Neuronal stem cell (in vitro differentiated cells): Measurements from ENCODE around the gene CD80.
A peak's percentile ranks its signal among the peaks of the same experiment; 100 is the strongest.

ENCODE experiments used
- DNase-seq: peaks from one replicate; pipeline ENCODE4 v3.0.0-alpha.2; 2013; ENCODE audit warnings: low spot score
- H2AFZ ChIP-seq: one replicate; pipeline ENCODE4 v1.6.1; 2013; ENCODE audit warnings: mild to moderate bottlenecking, low read length, inconsistent platforms
- H2AK5ac ChIP-seq: 2 replicates; pipeline ENCODE4 v1.6.1; 2013; ENCODE audit warnings: low read depth, mild to moderate bottlenecking, inconsistent platforms, low read length, moderate library complexity, mixed read lengths
- H2BK120ac ChIP-seq: 2 replicates; pipeline ENCODE4 v1.6.1; 2013; ENCODE audit warnings: low read depth, mild to moderate bottlenecking, inconsistent platforms, low read length, moderate library complexity, mixed read lengths
- H2BK12ac ChIP-seq: one replicate; pipeline ENCODE4 v1.6.1; 2013; ENCODE audit warnings: low read length, inconsistent platforms
- H2BK15ac ChIP-seq: 2 replicates; pipeline ENCODE4 v1.6.1; 2013; ENCODE audit warnings: mild to moderate bottlenecking, low read length, inconsistent platforms, mixed read lengths
- H2BK5ac ChIP-seq: one replicate; pipeline ENCODE4 v1.6.1; 2013; ENCODE audit warnings: inconsistent platforms, mild to moderate bottlenecking, low read length, moderate library complexity
- H3K14ac ChIP-seq: one replicate; pipeline ENCODE4 v1.6.1; 2013; ENCODE audit warnings: low read length, inconsistent platforms
- H3K18ac ChIP-seq: 2 replicates; pipeline ENCODE4 v1.6.1; 2013; ENCODE audit warnings: low read length, inconsistent platforms
- H3K23ac ChIP-seq: 2 replicates; pipeline ENCODE4 v1.6.1; 2013; ENCODE audit warnings: low read depth, mild to moderate bottlenecking, mixed read lengths, low read length, inconsistent platforms; ENCODE audit not compliant: poor library complexity
- H3K27ac ChIP-seq: replicated peaks from 3 replicates; pipeline ENCODE4 v1.5.1; 2013; ENCODE audit warnings: low read length, inconsistent platforms
- H3K27me3 ChIP-seq, 3 experiments: 2 replicates each; pipeline ENCODE4 v1.6.1; 2013; ENCODE audit warnings: low read length in 3 of 3, mild to moderate bottlenecking in 2 of 3, inconsistent platforms in 1 of 3, low read depth in 1 of 3, mixed read lengths in 1 of 3, moderate library complexity in 1 of 3; ENCODE audit not compliant: control insufficient read depth in 3 of 3, insufficient read depth in 3 of 3
- H3K36me3 ChIP-seq, 2 donors: replicated peaks in 1 of 2; 2 replicates each; pipeline ENCODE4 v1.6.1; 2013; ENCODE audit warnings: low read length in 2 of 2; ENCODE audit not compliant: control insufficient read depth in 2 of 2, insufficient read depth in 2 of 2
- H3K4ac ChIP-seq: 2 replicates; pipeline ENCODE4 v1.6.1; 2013; ENCODE audit warnings: inconsistent platforms, mild to moderate bottlenecking, low read length, moderate library complexity
- H3K4me1 ChIP-seq, 2 donors: 1 replicate in 1 of 2; 2 replicates in 1 of 2; pipeline ENCODE4 v1.6.1; 2013; ENCODE audit warnings: low read length in 2 of 2, low read depth in 1 of 2; ENCODE audit not compliant: control insufficient read depth in 2 of 2, insufficient read depth in 1 of 2
- H3K4me2 ChIP-seq: one replicate; pipeline ENCODE4 v1.6.1; 2013; ENCODE audit warnings: mild to moderate bottlenecking, low read length, inconsistent platforms; ENCODE audit not compliant: insufficient read depth, poor library complexity, severe bottlenecking
- H3K4me3 ChIP-seq, 2 donors: 2 replicates each; pipeline ENCODE4 v1.5.1; 2013; ENCODE audit warnings: low read length in 2 of 2, mild to moderate bottlenecking in 2 of 2, inconsistent platforms in 1 of 2, moderate library complexity in 1 of 2
- H3K79me1 ChIP-seq: one replicate; pipeline ENCODE4 v1.6.1; 2013; ENCODE audit warnings: low read depth, mild to moderate bottlenecking, inconsistent platforms, low read length, moderate library complexity
- H3K9ac ChIP-seq: one replicate; pipeline ENCODE4 v1.6.1; 2013; ENCODE audit warnings: mild to moderate bottlenecking, low read depth, low read length, inconsistent platforms; ENCODE audit not compliant: poor library complexity
- H3K9me3 ChIP-seq, 2 donors: replicated peaks in 1 of 2; 2 replicates each; pipeline versions ENCODE3 to v1.6.1; 2013; ENCODE audit warnings: low read length in 2 of 2, mild to moderate bottlenecking in 2 of 2, inconsistent platforms in 1 of 2, low read depth in 1 of 2, mixed read lengths in 1 of 2, moderate library complexity in 1 of 2; ENCODE audit not compliant: control insufficient read depth in 2 of 2, insufficient read depth in 1 of 2
- H4K8ac ChIP-seq: one replicate; pipeline ENCODE4 v1.6.1; 2013; ENCODE audit warnings: low read depth, mild to moderate bottlenecking, inconsistent platforms, low read length, moderate library complexity
- H4K91ac ChIP-seq: one replicate; pipeline ENCODE4 v1.6.1; 2013; ENCODE audit warnings: low read length, low read depth, mild to moderate bottlenecking, inconsistent platforms; ENCODE audit not compliant: poor library complexity
- WGBS, 2 donors: extraction: QIAGEN DNeasy Blood & Tissue Kit; methylation state at CpG; one replicate each; pipeline ENCODE4 v1.1.7; 2013; ENCODE audit warnings: missing lambda C conversion rate in 2 of 2, mixed read lengths in 1 of 2; ENCODE audit not compliant: insufficient read length in 2 of 2, insufficient replicate concordance in 1 of 2; ENCODE audit errors: extremely low coverage in 2 of 2; 5-methylcytosine and 5-hydroxymethylcytosine counted together

The CD80 gene

GRCh38 chr3:119582178-119582577 is 22.8 kb upstream of the CD80 start:
- peaks cover 0 to 3% of the 10 kb centered on the region in 2 donors for H3K4me1 ChIP-seq
- H3K4me3 ChIP-seq, result no peak overlapping the region
- H3K23ac ChIP-seq, result no peak overlapping the region
- H2AK5ac ChIP-seq, result no peak overlapping the region
- no peak overlapping the region for H2BK5ac ChIP-seq
- H3K14ac ChIP-seq, result no peak overlapping the region
- no peak overlapping the region for H2BK120ac ChIP-seq
- H3K9me3 ChIP-seq, result no peaks in the 10 kb centered on the region
- no peak overlapping the region for H2BK15ac ChIP-seq
- peaks cover 0 to 45% (median 2%) of the 10 kb centered on the region in 3 experiments for H3K27me3 ChIP-seq
- no peak overlapping the region for H3K18ac ChIP-seq
- no peak overlapping the region for H3K4ac ChIP-seq
- peaks cover 0 to 3% of the 10 kb centered on the region in 2 donors for H3K36me3 ChIP-seq
- DNase-seq, result no peak
- no peak overlapping the region for H2AFZ ChIP-seq
- no peak overlapping the region for H2BK12ac ChIP-seq
- H3K27ac ChIP-seq, result no peak overlapping the region
- WGBS, 2 donors, result no CpG with 5 or more reads among the region's 6 CpGs
- no peaks in the 10 kb centered on the region for H3K79me1 ChIP-seq
- H3K9ac ChIP-seq, result no peak overlapping the region
- H3K4me2 ChIP-seq, result no peak overlapping the region
- no peak overlapping the region for H4K8ac ChIP-seq
- no peak overlapping the region for H4K91ac ChIP-seq

- H3K27me3 ChIP-seq, result peaks cover 0 to 40% (median 2%) of the 10 kb centered on the region in 3 experiments
- no CpG with 5 or more reads among the region's 16 CpGs for WGBS, 2 donors
- no peak overlapping the region for H3K23ac ChIP-seq
- H3K9me3 ChIP-seq, result no peaks in the 10 kb centered on the region
- no peak for DNase-seq
- peak overlapping the region; percentile 91 for H3K4me2 ChIP-seq
- H2BK5ac ChIP-seq, result no peak overlapping the region
- no peak overlapping the region for H2BK120ac ChIP-seq
- no peak overlapping the region for H2BK15ac ChIP-seq
- H3K4me3 ChIP-seq, result peak overlapping the region; percentile 31 to 80
- H2AFZ ChIP-seq, result peak overlapping the region; percentile 92
- H3K14ac ChIP-seq, result no peak overlapping the region
- no peaks in the 10 kb centered on the region for H3K79me1 ChIP-seq
- H3K4me1 ChIP-seq, result peaks cover 0 to 3% of the 10 kb centered on the region in 2 donors
- no peak overlapping the region for H3K4ac ChIP-seq
- H3K9ac ChIP-seq, result no peak overlapping the region
- peak overlapping the region; percentile 97 for H3K18ac ChIP-seq
- H2AK5ac ChIP-seq, result no peak overlapping the region
- no peak overlapping the region for H4K91ac ChIP-seq
- H4K8ac ChIP-seq, result no peak overlapping the region
- peaks cover 0 to 2% of the 10 kb centered on the region in 2 donors for H3K36me3 ChIP-seq
- H3K27ac ChIP-seq, result peak overlapping the region; percentile 19
- H2BK12ac ChIP-seq, result no peak overlapping the region
Measured at GRCh38 chr3:119580067-119580760, 20.8 kb upstream of the CD80 start.

GRCh38 chr3:119579366-119580066 is 20.1 kb upstream of the CD80 start, which contains the start of gene ADPRH:
Gene ADPRH (plus strand): TSS chr3:119579492. CDS start chr3:119582170, 2,678 bp downstream.
- H3K36me3 ChIP-seq, result no peaks in the 10 kb centered on the region
- no peak within 1 kb of the TSS for H2BK120ac ChIP-seq
- peak within 1 kb of the TSS; percentile 27 for H3K4ac ChIP-seq
- no peak within 1 kb of the TSS for H2BK12ac ChIP-seq
- peaks cover 0 to 41% (median 2%) of the 10 kb centered on the region in 3 experiments for H3K27me3 ChIP-seq
- H3K4me3 ChIP-seq, result peak within 1 kb of the TSS; percentile 31 to 80
- H2AFZ ChIP-seq, result peak within 1 kb of the TSS; percentile 92
- H4K91ac ChIP-seq, result no peak within 1 kb of the TSS
- peak within 1 kb of the TSS; percentile 97 for H3K18ac ChIP-seq
- H4K8ac ChIP-seq, result peak within 1 kb of the TSS; percentile 7
- peak within 1 kb of the TSS; percentile 87 for H2BK5ac ChIP-seq
- H2AK5ac ChIP-seq, result peak within 1 kb of the TSS; percentile 70
- DNase-seq, result peak; percentile 68
- peak within 1 kb of the TSS; percentile 94 for H3K23ac ChIP-seq
- H3K4me2 ChIP-seq, result peak within 1 kb of the TSS; percentile 91
- no peaks in the 10 kb centered on the region for H3K79me1 ChIP-seq
- WGBS, 2 donors, result no CpG with 5 or more reads among the region's 68 CpGs
- H3K4me1 ChIP-seq, result peaks cover 0 to 3% of the 10 kb centered on the region in 2 donors
- H3K9ac ChIP-seq, result peak within 1 kb of the TSS; percentile 65
- H3K14ac ChIP-seq, result no peak within 1 kb of the TSS
- H3K27ac ChIP-seq, result peak within 1 kb of the TSS; percentile 19
- no peaks in the 10 kb centered on the region for H3K9me3 ChIP-seq
- peak within 1 kb of the TSS; percentile 98 for H2BK15ac ChIP-seq

GRCh38 chr3:119575507-119575906 is 16.1 kb upstream of the CD80 start:
- H3K27ac ChIP-seq, result no peak overlapping the region
- no peak overlapping the region for H3K14ac ChIP-seq
- H3K9me3 ChIP-seq, result no peaks in the 10 kb centered on the region
- H3K4ac ChIP-seq, result no peak overlapping the region
- H3K27me3 ChIP-seq, result peaks cover 0 to 32% (median 2%) of the 10 kb centered on the region in 3 experiments
- no peak overlapping the region for H2BK12ac ChIP-seq
- H3K79me1 ChIP-seq, result no peaks in the 10 kb centered on the region
- H3K23ac ChIP-seq, result no peak overlapping the region
- no peak overlapping the region for H3K4me3 ChIP-seq
- H2BK120ac ChIP-seq, result no peak overlapping the region
- no peak overlapping the region for H3K4me2 ChIP-seq
- H3K18ac ChIP-seq, result no peak overlapping the region
- no peak for DNase-seq
- H3K9ac ChIP-seq, result no peak overlapping the region
- no peak overlapping the region for H2BK5ac ChIP-seq
- H3K4me1 ChIP-seq, result peaks cover 0 to 3% of the 10 kb centered on the region in 2 donors
- no peak overlapping the region for H4K8ac ChIP-seq
- no peak overlapping the region for H4K91ac ChIP-seq
- H2AFZ ChIP-seq, result no peak overlapping the region
- H3K36me3 ChIP-seq, result no peaks in the 10 kb centered on the region
- H2BK15ac ChIP-seq, result no peak overlapping the region
- H2AK5ac ChIP-seq, result no peak overlapping the region
